ENCODE results near the gene NDUFA3.
A peak's percentile ranks its signal among the peaks of the same experiment; 100 is the strongest.

The NDUFA3 gene

DNA sequence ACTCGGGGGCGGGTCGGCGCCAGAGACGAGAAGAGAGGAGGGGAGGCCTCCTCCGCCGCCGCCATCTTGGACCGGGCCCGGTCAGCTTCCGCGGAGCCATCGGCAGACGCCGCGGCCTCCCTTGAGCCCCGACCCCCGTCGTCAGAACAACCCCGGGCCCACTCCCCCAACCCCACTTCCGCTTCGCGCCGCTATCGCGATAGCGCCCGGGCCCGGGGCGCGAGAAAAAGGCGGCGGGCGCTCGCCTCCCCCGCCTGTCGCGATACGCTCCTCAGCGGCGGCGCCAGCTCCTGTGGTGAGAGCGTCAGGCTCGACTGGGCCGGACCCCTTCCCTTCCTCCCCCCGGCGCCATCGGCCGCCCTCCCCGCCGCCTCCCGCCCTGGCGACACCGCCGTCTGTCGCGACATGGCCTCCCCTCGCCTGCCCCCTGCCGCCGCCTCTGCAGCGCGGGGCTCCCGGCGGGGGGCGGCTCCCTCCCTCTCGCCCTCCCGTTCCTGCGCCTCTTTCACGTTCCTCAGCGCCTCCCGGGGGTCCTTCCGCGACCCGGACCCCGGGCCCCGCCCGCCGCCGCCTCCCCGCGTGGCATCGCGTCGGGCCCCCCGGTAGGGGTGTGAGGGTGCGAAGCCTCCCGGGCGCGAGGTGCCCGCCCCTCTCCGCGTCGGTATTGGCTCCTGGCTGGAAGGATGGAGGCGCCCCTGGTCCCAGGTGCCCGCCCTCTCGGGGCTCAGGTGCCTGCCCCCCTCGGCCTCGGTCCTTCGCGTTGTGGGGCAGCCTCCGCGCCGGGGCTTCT is 35.2 kb downstream of the NDUFA3 start, which contains the start of gene CNOT3:
Gene CNOT3, plus strand, starts transcription at position 64 of the 790 bp plus-strand sequence. CDS start 5,217 bp downstream, outside the sequence.
- peak in 1 of 2 donors; percentile 33 for DNase-seq (ENCODE audit: low read depth in 1 of 2, low spot score in 1 of 2)

DNA sequence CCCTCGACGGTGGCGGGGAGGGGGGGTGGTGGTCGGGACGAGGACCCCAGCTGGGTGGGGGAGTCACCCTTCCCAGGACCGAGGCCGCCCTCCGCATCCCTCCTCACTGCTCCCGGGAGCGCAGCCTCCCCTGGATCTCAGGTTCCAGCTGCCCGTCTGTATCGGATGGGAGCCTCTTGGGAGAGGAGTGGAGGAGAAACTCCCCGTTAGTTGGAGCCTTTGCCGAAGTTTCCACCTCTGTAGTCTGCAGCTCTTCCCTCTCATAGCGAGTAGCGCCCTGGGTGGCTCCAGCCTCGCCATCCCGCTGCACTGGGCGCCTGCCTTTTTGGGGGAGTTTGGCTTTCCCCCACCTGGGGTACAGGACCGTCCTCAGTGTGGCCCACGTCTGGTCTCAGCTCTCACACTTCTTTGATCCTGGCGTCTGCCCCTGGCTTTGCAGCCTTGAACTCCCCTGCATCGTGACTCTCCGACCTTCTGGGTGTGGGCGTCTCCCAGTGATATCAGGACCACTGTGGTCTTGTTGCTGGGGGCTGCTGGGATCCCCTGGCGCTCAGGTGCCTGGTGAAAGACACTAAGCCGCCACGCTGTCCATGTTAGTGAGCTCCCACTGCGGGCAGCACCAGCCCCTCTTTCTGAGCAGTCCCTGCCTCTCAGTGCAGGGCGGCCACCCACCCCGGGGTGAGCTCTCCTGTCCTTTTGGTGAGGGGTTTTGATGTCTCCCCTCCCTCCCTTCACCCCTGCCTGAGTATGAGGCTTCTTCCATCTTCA is 36.0 kb downstream of the NDUFA3 start:
- no peak for DNase-seq (ENCODE audit: low read depth in 1 of 2, low spot score in 1 of 2)

- DNase-seq (ENCODE audit: low read depth in 1 of 2, low spot score in 1 of 2), result no peak
Measured at GRCh38 chr19:54141356-54141755, 38.7 kb downstream of the NDUFA3 start.

DNA sequence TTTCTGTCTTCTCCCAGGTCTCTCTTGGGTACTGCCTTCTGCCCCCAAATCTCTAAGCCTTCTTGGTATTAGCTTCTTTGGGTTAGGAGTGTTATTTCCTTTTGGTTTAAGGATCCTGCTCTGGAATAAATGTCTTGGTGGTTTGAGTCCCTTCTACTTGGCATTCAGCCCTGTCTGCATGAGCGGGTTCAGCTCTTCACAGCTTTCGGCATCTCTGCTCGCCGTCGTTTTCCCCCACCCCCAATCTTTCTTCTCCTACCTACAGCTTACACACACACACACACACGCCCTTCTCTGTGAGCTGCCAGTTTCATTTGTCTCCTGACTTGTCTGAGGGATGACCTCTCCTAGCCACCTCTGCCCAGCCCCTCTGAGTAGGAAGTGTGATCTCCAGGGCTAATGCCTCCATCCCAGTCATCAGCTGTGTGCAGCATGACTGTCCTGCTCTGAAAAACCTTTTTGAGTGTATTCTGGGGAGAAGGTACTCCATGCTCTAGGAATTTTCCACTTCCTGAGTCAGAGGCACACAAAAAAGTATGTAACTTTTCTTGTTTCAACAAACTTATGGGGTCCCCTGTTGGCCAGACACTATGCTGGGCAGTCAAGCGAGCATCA is 39.6 kb downstream of the NDUFA3 start:
- no peak for DNase-seq (ENCODE audit: low read depth in 1 of 2, low spot score in 1 of 2)

GRCh38 chr19:54145541-54146158 is 43.0 kb downstream of the NDUFA3 start:
- DNase-seq (ENCODE audit: low read depth in 1 of 2, low spot score in 1 of 2), result no peak

DNA sequence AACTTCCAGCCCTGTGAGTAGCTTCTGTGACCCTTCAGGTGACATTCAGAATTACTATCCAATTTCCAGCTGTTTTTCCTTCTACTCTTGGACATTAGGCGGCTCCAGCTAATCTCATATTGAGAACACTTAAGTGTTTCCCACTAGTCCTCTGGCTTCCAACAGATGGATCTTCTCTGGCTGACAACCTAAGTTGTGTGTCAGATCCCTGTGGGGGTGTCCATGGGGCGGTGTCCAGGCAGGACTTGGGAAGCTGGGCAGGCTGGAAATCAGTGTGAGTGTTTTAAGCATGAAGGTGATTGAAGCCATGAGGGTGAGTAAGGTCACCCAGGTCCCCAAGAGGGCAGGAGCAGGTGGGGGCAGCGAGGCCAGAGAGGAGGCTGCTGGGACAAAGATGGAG is 45.0 kb downstream of the NDUFA3 start:
- DNase-seq (ENCODE audit: low read depth in 1 of 2, low spot score in 1 of 2), result no peak

DNA sequence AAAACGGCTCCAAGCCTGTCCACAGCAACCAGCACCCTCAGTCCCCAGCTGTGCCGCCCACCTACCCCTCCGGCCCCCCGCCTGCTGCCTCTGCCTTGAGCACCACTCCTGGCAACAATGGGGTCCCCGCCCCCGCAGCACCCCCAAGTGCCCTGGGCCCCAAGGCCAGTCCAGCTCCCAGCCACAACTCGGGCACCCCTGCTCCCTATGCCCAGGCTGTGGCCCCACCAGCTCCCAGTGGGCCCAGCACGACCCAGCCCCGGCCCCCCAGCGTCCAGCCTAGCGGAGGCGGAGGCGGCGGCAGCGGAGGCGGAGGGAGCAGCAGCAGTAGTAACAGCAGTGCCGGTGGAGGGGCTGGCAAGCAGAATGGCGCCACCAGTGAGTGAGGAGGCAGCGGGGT is 45.5 kb downstream of the NDUFA3 start:
- no peak for DNase-seq (ENCODE audit: low read depth in 1 of 2, low spot score in 1 of 2)

- DNase-seq (ENCODE audit: low read depth in 1 of 2, low spot score in 1 of 2), result no peak
Measured at GRCh38 chr19:54149021-54149812, 46.6 kb downstream of the NDUFA3 start.

DNA sequence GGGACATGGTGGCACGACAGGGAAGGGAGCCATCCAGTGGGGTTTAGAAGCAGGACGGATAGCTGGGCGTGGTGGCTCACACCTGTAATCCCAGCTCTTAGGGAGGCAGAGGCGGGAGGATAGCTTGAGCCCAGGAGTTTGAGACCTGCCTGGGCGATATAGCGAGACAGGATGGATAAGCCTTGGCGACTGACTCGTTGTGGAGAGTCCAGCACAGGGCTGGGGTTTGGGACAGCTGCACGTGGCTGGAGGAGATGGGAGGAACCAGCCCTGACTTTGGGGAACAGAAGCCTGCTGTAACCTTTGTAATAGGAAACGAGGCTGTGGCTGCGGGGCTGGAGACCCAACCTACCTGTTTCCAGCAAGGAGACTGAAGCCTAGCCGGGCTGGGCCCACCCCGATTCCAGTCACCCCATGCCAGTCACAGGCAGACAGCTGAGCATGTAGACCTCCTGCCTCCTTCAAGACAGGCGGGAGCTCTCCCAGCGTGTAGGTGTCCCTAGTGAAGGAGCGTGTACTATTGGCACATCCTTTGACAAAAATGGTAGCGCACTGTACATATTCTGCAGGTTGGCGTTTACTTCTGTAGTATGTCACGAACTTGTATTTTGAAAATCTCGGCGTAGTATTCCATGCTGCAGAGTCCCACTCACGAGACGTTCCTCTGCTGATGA is 48.8 kb downstream of the NDUFA3 start:
- DNase-seq (ENCODE audit: low read depth in 1 of 2, low spot score in 1 of 2), result no peak

- no peak for DNase-seq (ENCODE audit: low read depth in 1 of 2, low spot score in 1 of 2)
Measured at GRCh38 chr19:54152267-54152666, 49.6 kb downstream of the NDUFA3 start.

DNA sequence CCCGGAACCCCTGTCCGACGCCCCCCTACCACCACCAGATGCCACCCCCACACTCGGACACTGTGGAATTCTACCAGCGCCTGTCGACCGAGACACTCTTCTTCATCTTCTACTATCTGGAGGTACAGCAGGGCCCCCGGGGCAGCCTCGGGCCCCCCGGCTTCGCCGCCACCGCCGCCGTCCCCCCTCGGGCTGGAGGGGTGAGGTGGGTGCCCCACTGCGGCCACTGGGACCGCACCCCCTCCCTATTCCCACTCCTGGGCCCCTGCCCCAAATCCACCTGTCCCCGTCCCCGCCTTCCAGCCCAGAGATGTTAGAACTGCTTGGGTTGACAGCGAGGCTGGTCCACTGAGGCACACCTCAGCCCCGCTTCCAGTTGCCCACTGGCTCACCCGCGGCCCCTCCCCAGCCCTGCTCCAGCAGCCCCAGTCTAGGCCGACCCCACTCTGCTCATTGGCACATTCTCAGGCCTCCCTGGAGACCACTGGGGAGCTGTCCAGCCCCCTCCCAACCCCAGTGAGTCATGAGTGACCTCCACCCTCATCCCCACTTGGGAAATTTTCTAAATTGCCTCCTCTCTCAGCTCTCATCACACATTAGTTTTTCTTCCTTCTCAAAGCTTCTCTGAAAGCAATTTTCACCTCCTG is 50.3 kb downstream of the NDUFA3 start:
- DNase-seq (ENCODE audit: low read depth in 1 of 2, low spot score in 1 of 2), result no peak

DNA sequence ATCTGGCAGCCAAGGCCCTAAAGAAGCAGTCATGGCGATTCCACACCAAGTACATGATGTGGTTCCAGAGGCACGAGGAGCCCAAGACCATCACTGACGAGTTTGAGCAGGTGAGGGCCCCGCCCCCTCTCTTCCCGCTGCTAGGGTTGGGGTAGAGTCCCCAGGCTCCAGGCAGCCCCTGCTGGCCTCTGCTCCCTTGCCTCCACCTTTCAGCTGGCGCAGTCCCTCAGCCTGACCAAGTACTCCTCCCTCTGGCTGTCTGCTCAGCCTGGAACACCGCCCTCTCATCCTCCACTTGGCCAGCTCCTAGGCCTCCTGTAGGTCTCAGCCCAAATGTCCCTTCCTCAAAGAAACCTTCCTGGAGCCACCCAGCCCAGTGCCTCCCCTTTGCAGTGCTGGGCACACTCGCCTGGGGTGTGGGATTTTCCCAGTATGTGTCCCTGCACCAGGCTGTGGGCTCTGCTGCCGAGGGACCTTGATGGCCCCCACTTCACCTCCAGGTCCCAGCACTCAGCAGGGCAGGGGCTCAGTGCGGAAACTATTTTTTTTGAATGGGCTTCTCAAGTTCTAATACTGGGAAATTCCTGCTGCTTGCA is 51.2 kb downstream of the NDUFA3 start:
- DNase-seq (ENCODE audit: low read depth in 1 of 2, low spot score in 1 of 2), result no peak

DNA sequence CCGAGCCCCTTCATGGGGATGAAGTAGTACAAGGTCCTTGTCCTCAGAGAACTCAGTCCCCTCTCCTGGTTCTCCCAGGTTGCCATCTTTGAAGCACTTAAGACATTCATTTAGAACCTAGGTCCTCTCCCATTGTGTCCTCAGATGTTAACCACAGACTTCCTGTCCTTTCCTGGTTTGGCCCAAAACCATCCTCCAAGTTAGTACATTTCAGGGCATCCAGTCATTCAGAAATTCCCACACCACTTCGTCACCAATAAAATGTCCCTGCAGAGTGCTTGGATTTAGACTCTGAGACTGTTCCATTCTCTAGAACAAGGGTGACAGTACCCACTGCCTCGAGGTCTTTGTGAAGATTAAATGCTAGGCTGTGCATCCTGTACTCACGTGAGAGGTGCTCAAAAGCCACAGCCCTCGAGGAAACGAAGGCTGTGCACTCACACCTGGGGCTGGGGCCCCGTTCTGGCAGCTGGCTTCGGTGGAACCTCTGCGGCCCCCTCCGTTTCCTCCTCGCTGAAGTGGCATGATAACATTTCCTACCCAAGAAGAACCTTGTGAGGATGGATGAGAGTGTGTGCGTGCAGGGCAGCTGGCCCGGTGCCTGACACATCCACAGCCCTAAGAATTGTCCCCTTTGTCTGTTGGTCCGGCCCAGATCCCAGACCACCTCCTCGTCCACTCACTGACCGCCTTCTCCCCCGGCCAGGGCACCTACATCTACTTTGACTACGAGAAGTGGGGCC is 52.1 kb downstream of the NDUFA3 start:
- DNase-seq (ENCODE audit: low read depth in 1 of 2, low spot score in 1 of 2), result no peak

GRCh38 chr19:54155694-54156093 is 53.0 kb downstream of the NDUFA3 start:
- no peak for DNase-seq (ENCODE audit: low read depth in 1 of 2, low spot score in 1 of 2)

DNA sequence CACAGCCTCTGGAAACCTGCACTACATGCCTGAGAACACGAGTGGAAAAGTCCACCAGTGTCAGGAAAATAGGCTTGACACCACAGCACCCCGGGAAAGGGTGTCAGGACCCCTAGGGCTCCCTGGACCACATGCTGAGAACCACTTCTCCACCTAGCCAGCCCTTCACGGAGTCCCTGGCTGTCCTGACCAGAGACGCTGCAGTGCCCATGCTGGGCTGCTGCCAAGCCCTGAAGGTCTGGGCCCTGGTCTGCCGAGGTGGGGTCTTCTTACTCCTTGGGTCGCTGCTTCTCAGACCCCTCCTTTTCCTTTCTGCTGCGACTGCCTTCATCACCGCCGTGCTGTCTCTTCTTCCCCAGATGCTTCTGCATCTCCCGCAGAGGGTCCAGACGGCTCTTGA is 53.8 kb downstream of the NDUFA3 start:
- DNase-seq (ENCODE audit: low read depth in 1 of 2, low spot score in 1 of 2), result no peak

- no peak for DNase-seq (ENCODE audit: low read depth in 1 of 2, low spot score in 1 of 2)
Measured at GRCh38 chr19:54156953-54157352, 54.3 kb downstream of the NDUFA3 start.

All from activated T-helper 1 cell treated with anti-CD3 and anti-CD28 coated beads, Interleukin-2, amount 50 U/mL, for 16 hours (primary cell).